22Rv1 (cell line): ENCODE measurements around the gene ZBTB6.

Source experiments
- ZFX ChIP-seq: fragments of 450-650 bp; IDR thresholded peaks from 2 replicates; pipeline ENCODE4 v1.6.1; 2017; ENCODE audit warnings: antibody characterized with exemption, borderline replicate concordance
- TF ChIP-seq, protein P1 (sequence below): fragments of 450-650 bp; IDR thresholded peaks from 2 replicates; pipeline ENCODE4 v1.5.1; 2017; ENCODE audit warnings: mild to moderate bottlenecking

GRCh38 chr9:122944960-122945888, 32.1 kb upstream of the ZBTB6 start:
- TF ChIP-seq, protein P1, sequence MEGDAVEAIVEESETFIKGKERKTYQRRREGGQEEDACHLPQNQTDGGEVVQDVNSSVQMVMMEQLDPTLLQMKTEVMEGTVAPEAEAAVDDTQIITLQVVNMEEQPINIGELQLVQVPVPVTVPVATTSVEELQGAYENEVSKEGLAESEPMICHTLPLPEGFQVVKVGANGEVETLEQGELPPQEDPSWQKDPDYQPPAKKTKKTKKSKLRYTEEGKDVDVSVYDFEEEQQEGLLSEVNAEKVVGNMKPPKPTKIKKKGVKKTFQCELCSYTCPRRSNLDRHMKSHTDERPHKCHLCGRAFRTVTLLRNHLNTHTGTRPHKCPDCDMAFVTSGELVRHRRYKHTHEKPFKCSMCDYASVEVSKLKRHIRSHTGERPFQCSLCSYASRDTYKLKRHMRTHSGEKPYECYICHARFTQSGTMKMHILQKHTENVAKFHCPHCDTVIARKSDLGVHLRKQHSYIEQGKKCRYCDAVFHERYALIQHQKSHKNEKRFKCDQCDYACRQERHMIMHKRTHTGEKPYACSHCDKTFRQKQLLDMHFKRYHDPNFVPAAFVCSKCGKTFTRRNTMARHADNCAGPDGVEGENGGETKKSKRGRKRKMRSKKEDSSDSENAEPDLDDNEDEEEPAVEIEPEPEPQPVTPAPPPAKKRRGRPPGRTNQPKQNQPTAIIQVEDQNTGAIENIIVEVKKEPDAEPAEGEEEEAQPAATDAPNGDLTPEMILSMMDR: no peak
- TF ChIP-seq ZFX: no peak
